HUES6 (cell line): ENCODE results near the gene APPBP2.
"Not testable (repeated sequence)": the region's sequence is repeated elsewhere in the genome, so short reads cannot be mapped to it uniquely, and the experiment has no call there.

Experiments used
- H3K27ac ChIP-seq: 2 replicates; pipeline ENCODE4 v1.7.0; 2013; ENCODE audit warnings: low read depth, mild to moderate bottlenecking, low read length, inconsistent platforms
- H3K27me3 ChIP-seq: 2 replicates; pipeline ENCODE4 v1.6.1; 2013; ENCODE audit warnings: low read length; ENCODE audit not compliant: control insufficient read depth, insufficient read depth
- H3K36me3 ChIP-seq: 2 replicates; pipeline ENCODE4 v1.6.1; 2013; ENCODE audit warnings: low read length; ENCODE audit not compliant: control insufficient read depth, insufficient read depth
- H3K4me1 ChIP-seq: 2 replicates; pipeline ENCODE4 v1.6.1; 2013; ENCODE audit warnings: low read length; ENCODE audit not compliant: control insufficient read depth, insufficient read depth
- H3K4me3 ChIP-seq: 2 replicates; pipeline ENCODE4 v1.5.1; 2013; ENCODE audit warnings: low read depth, low read length
- H3K9ac ChIP-seq: one replicate; pipeline ENCODE4 v1.6.1; 2013; ENCODE audit warnings: mild to moderate bottlenecking, low read length
- H3K9me3 ChIP-seq: 2 replicates; pipeline ENCODE4 v1.6.1; 2013; ENCODE audit warnings: low read depth, low read length; ENCODE audit not compliant: control insufficient read depth, insufficient read depth

Gene APPBP2

DNA sequence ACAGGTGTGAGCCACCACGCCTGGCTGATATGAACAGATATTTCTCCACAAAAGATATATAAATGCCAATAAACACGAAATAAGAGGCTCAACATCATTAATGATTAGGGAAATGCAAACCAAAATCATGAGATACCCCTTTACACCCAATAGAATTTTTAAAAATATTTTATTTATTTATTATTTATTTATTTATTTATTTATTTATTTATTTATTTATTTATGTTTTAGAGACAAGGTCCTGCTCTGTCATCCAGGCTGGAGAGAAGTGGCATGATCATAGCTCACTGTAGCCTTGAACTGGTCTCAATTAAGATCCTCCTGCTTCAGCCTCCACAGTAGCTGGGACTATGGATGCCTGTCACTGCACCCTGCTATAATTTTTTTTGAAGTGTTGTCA, 30.8 kb downstream of the APPBP2 start:
- H3K4me3 ChIP-seq = no peak overlapping the region
- H3K36me3 ChIP-seq = peaks cover 89% of the 10 kb centered on the region
- H3K9me3 ChIP-seq = peaks cover 51% of the 10 kb centered on the region
- H3K4me1 ChIP-seq = no peaks in the 10 kb centered on the region
- H3K27me3 ChIP-seq = no peaks in the 10 kb centered on the region
- H3K27ac ChIP-seq = no peak overlapping the region
- no peak overlapping the region for H3K9ac ChIP-seq

GRCh38 chr17:60493847-60494321, 32.2 kb downstream of the APPBP2 start:
- Histone ChIP-seq H3K36me3 (peaks cover 85% of the 10 kb centered on the region), H3K4me3 (no peak overlapping the region), H3K9ac (no peak overlapping the region), H3K4me1 (no peaks in the 10 kb centered on the region), H3K27me3 (no peaks in the 10 kb centered on the region), H3K27ac (no peak overlapping the region), H3K9me3 (peaks cover 64% of the 10 kb centered on the region)

- Histone ChIP-seq H3K27ac (no peak overlapping the region), H3K9me3 (peaks cover 81% of the 10 kb centered on the region), H3K9ac (no peak overlapping the region), H3K4me1 (no peaks in the 10 kb centered on the region), H3K4me3 (no peak overlapping the region), H3K27me3 (no peaks in the 10 kb centered on the region), H3K36me3 (peaks cover 72% of the 10 kb centered on the region)
These were observed 34.3 kb downstream of the APPBP2 start for GRCh38 chr17:60491771-60492170.

DNA sequence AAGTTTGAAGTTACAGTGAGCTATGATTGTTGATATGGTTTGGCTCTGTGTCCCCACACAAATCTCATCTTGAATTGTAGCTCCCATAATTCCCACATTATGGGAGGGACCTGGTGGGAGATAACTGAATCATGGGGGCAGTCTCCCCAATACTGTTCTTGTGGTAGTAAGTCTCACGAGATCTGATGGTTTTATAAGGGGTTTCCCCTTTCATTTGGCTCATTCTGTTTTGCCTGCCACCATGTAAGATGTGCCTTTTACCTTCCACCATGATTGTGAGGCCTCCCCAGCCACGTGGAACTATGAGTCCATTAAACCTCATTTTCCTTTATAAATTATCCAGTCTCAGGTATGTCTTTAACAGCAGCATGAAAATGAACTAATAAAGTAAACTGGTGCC, 35.4 kb downstream of the APPBP2 start:
- H3K4me1 ChIP-seq, H3K9ac ChIP-seq, H3K27ac ChIP-seq, H3K27me3 ChIP-seq, H3K4me3 ChIP-seq: not testable (repeated sequence)
- Histone ChIP-seq H3K9me3 (peaks cover 86% of the 10 kb centered on the region), H3K36me3 (peaks cover 60% of the 10 kb centered on the region)

GRCh38 chr17:60481604-60482003, 44.4 kb downstream of the APPBP2 start:
- Histone ChIP-seq H3K4me3 (no peak overlapping the region), H3K27ac (no peak overlapping the region), H3K4me1 (no peaks in the 10 kb centered on the region), H3K9me3 (peaks cover 19% of the 10 kb centered on the region; the same call in 1 of the 2 replicates), H3K27me3 (no peaks in the 10 kb centered on the region), H3K36me3 (peaks cover 7% of the 10 kb centered on the region), H3K9ac (no peak overlapping the region)

DNA sequence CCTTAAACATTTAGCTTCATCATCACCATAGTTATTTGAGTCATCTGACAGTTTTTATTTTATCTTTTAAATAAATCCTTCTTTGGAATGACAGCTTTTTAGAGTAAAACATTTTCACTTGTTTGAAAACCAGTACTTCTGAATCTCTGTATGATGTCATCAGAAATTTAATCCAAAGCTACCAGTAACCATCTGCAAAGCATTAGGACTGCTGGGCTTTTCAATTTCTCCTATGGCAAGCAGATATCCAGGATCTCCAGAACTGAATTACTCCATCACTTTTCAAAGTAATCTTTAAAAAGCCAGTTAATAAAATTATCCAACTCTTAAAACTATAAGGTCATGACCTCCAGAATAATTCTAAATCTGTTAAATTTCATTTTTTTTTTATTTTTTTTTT, 52.3 kb downstream of the APPBP2 start:
- H3K36me3 ChIP-seq = peaks cover 13% of the 10 kb centered on the region

DNA sequence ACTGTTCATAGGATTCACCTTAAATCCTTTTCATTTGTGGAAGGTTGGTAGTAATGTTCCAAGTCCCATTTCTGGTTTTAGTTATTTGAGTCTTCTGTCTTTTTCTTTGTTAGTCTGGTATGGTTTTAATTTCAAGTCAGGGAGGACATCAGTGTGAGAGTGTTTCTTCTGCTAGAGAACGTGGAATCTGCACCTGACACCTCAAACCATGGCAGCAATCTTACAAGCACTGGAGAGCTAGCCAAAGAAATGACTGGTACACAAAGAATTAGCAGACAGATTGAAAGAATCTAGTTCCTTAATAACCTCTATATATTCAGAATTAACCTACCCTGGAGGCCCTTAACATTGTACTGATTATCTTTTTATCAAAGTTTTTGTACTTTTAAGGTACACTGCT, 53.6 kb downstream of the APPBP2 start:
- Histone ChIP-seq H3K36me3 (peaks cover 12% of the 10 kb centered on the region), H3K27ac (no peak overlapping the region), H3K27me3 (no peaks in the 10 kb centered on the region), H3K4me1 (no peaks in the 10 kb centered on the region), H3K4me3 (no peak overlapping the region), H3K9me3 (no peaks in the 10 kb centered on the region), H3K9ac (no peak overlapping the region)

More for the DNA sequence above, 52.3 kb downstream of the APPBP2 start:
- Histone ChIP-seq H3K4me3 (no peak overlapping the region), H3K27ac (no peak overlapping the region), H3K9ac (no peak overlapping the region), H3K4me1 (no peaks in the 10 kb centered on the region), H3K9me3 (no peaks in the 10 kb centered on the region), H3K27me3 (no peaks in the 10 kb centered on the region)

GRCh38 chr17:60471451-60471850, 54.6 kb downstream of the APPBP2 start:
- Histone ChIP-seq H3K9me3 (no peaks in the 10 kb centered on the region), H3K27me3 (no peaks in the 10 kb centered on the region), H3K36me3 (peaks cover 12% of the 10 kb centered on the region), H3K4me1 (no peaks in the 10 kb centered on the region), H3K4me3 (no peak overlapping the region), H3K27ac (no peak overlapping the region), H3K9ac (no peak overlapping the region)

DNA sequence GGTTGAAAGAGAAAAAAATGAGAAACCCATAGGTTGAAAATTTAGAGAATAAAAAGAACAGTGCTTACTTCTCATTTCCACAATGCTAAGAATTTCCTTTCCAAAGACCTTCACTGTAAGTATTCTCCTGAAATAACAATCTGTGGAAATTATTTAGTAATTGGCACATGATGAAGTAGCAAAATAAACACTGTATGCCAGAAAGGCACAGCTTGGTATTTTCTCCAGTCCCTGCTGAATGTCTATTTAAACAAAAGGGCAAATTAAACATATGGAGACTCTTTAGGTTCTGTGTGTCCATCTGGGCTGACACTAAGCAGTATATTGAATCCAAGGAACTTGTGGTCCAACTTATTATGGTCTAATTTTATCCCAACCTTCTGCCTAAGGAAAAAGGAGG, 57.7 kb downstream of the APPBP2 start:
- no peaks in the 10 kb centered on the region for H3K9me3 ChIP-seq

DNA sequence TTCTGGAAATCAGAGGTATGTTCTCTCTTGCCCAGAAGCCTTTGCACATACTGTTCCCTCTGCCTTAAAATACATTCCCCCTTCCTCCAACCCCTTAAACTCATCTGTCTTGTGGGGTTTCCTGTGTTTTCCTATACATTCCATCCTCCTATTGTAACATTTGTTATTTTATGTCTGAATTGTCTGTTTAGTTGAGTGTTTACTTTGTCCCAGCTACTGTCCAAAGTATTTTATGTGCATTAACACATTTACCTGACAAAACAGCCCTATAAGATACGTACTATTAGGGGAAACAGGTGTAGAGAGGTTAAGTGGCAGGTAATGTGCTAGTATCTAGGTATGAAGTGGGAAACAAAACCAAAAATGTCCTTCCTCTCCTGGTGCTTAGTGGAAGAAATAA, 61.7 kb downstream of the APPBP2 start:
- no peaks in the 10 kb centered on the region for H3K9me3 ChIP-seq
- H3K27me3 ChIP-seq = no peaks in the 10 kb centered on the region
- H3K36me3 ChIP-seq = peaks cover 51% of the 10 kb centered on the region
- no peak overlapping the region for H3K27ac ChIP-seq
- H3K4me1 ChIP-seq = no peaks in the 10 kb centered on the region
- no peak overlapping the region for H3K4me3 ChIP-seq
- no peak overlapping the region for H3K9ac ChIP-seq

More for the DNA sequence above, 57.7 kb downstream of the APPBP2 start:
- H3K4me1 ChIP-seq = no peaks in the 10 kb centered on the region
- no peaks in the 10 kb centered on the region for H3K27me3 ChIP-seq
- H3K9ac ChIP-seq = no peak overlapping the region
- peaks cover 36% of the 10 kb centered on the region for H3K36me3 ChIP-seq
- H3K27ac ChIP-seq = no peak overlapping the region
- H3K4me3 ChIP-seq = no peak overlapping the region

GRCh38 chr17:60463157-60463835, 62.7 kb downstream of the APPBP2 start:
- Histone ChIP-seq H3K27me3 (no peaks in the 10 kb centered on the region), H3K9ac (no peak overlapping the region), H3K27ac (no peak overlapping the region), H3K4me1 (no peaks in the 10 kb centered on the region), H3K9me3 (no peaks in the 10 kb centered on the region), H3K36me3 (peaks cover 48% of the 10 kb centered on the region), H3K4me3 (no peak overlapping the region)
